H4 (cell line): ENCODE data around the gene OPCML. TPM values are rescaled to one million over a fixed set of nuclear protein-coding genes. Genes with fewer than 3 reads are reported as not detected.
A peak's percentile ranks its signal among the peaks of the same experiment; 100 is the strongest.

Experiments
- DNase-seq: peaks from one replicate; pipeline ENCODE4 v3.0.0-alpha.2; 2015; ENCODE audit warnings: low spot score
- total RNA-seq: library from RNA; depleted of rRNA; stranded (reverse); fragments of >200 nt; shearing (Covaris generic); gene quantifications from 2 replicates; pipeline ENCODE4 v1.2.3, GENCODE V29; 2014

The OPCML gene
- total RNA-seq, 1 experiment from 2014 or later, result 0.12 TPM

DNA sequence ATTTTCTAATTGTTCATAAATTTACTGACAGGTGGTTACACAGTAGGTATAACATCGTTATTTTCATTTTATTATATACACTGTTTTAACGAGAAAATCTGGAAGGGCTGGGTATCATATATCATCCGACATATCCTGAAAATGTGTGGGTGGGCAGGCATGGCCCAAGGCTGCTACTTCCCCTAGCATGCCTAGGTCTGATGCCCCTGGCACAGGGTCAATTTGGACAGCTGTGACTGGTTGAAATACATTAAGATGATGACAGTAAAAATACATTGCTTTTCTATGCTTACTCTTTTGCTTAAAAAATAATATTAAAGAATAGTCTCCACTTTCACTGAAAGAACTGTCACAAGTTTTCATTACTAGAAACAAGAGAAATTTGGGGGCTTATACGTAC lies 908.8 kb downstream of the OPCML start:
- no peak for DNase-seq

DNA sequence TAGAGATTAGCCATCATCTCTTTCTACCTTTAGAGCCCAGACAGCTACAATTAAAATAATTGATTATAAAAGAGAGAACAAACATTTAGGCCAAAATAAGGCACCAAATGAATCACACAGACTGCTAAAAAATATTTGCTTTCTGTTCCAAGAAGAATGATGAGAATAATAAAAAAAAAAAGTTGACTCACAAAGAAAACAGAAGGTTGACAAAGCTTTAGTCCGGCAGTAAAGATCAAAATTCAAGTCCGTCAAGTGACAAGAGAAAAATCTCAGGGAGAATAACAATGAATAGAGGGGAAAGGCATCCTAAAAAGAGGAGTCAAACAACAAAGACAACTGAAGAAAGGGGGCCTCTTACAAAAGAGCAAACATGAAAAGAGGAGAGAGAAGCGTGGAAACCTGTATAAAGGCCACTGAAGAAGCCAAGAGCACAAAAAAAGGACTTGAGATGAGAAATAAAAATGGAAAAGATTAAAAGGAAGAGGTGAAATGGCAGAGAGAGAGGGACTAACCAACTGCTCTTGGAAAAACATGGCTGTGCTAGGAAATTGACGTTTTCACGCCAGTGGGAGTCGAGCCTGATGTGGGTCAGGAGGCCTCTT lies 910.2 kb downstream of the OPCML start:
- DNase-seq, result no peak

DNA sequence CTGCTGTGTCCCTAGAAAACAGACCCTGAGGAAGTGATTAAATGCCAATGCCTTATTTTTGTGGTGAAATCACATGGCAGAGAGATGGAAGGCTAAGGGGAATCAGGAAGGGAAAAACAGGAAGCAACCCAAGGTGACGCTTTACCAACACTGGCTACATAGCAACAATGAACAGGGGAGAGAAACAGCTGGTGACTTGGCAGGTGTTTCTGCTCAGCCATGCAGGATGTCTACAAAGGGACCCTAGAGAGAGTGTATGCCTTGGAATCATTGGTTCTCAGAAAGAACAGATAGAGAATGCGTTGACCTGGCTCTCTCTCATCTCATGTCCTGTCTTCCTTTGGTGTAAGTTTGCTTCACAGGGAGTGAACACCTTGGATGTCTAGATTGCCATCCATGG lies 911.9 kb downstream of the OPCML start:
- no peak for DNase-seq

DNA sequence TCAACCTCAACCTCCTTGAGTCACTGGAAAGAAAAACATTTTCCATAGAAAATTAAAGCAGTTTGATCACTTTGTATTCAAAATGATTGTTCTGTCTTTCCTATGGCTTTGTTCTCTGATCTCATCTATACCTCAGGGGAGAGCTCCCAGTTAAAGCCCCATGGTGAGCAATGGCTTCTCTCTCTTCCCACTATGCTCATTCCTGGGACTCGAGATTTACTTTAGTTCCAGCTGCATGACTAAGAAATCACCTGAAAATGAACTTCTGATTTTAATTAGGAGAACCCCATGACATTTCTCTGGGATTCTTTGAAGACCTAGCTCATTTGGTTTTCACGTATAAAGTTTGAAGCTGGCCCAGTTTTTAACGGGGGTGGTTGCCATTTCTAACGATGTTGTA lies 921.5 kb downstream of the OPCML start:
- no peak for DNase-seq

DNA sequence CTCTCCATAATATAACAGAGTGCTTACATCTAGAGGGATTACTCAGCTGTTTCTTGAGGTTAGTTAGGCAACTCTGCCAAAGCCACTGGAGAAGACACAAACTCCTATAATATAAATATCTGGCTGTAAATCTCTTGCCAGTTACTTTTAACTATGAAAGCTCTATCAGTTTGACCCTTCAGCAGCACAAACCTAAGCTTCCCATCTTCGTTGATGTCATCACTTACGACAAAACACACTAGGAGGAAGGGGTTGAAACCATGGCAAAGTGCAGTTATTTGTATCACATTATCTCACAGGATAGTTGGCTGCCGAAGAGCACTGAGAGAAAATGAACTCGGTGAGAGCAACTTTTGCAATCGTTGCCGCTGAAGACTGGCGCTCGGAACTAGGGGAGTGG lies 922.1 kb downstream of the OPCML start:
- peak; percentile 64 for DNase-seq

DNA sequence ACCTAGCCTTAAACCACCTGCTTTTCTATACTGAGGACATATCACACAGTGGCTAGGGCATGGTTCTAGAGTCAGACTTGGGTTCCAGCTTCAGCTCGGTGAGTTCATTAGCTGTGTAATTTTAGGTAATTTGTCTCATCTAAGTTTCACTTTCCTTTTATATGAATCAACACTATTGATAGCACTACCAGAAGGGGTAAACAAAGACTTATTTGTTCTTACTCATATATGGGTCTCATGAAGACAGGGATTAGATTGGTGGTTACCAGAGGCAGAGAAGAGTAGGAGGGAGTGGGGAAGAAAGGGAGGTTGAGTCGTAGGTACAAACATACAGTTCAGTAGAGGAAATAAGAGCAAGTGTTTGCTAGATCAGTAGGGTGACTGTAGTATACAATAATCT lies 924.7 kb downstream of the OPCML start:
- DNase-seq, result no peak

DNA sequence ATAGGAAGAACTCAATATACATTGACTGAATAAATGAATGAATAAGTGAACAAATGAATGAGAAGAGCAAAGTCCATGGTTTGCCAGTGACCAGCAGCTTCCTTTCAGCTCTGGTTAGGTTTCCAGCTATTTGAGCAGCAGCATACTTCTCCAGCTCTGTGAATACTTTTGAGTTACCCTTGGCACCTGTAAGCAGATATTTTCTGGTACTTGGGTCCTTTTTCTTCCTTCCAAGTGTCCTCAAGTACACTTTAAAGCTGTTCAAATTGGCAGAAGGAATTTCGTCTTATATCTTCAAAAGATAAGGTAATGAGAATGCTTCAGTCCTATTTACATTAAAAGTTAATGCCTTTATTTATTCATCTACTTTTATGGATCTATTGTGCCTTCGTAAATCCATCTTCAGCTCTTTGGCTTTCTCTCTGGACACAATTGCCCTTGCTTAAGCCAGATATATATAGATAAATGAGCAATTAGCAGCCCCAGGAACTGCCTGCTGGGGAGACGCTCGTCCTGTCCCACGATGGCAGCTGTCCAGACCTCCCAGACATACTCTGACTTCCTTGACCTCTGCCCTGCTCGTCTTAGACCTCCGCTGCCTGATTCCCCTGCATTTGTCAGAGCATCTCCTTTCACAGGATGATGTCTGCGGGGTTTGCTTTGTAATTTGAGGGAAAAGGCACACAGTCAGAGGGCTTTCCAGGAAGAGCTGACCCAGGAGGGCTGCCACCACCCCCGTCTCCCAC lies 926.3 kb downstream of the OPCML start:
- DNase-seq, result no peak

DNA sequence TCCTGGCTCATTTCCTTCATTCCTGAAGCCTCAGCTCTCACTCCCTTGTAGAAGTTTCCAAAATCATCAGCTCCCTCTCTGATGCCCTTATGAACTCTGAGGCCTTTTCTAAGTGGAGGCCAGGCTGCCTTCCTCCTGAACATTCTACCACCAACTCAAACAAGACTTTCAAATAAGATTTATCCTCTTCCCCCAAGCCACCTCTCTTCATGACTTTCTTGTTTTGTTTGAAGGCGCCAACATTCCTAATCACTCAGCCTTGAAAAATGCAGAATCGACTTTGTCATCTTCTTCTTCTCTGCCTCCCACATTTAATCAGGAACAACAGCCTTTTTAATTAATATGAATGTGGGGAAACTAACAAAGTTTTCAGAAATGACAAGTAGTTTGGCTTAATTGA lies 927.9 kb downstream of the OPCML start:
- DNase-seq, result no peak

DNA sequence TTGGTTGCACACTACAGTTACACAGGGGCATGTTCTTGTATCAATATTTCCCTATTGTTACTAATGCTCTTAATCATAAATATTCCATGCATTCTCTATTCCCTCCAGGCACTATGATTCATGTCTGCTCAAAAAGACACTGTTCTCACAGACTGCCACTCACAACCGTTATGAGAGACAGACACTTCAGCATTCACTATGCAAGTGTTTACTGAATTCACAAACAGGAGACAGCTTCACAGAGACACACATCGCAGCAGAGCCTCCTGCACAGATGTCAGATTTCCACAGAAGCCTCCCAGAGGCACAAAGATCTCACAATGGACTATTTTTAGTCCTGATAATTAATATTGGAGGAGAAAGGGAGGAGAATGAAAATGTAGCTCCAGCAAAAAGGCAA lies 930.4 kb downstream of the OPCML start:
- no peak for DNase-seq

DNA sequence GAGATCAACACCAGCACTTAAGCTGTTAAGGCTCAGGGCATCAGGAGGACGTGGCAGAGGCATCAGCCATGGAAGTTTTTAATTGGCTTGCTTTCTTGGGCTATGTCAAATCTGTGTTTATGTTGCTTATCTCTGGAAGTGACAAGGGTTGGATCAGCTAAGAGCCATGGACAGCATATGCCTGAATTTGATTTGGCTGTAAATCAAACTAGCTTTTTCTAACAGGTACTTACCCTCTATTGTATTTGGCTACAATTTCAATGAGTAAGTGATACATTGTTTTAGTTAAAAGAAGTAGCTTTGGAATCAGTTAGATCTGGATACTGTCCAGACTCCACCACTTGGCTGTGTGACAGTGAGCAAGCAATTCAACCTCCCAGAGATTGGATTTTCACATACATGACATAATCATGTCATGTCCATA lies 936.6 kb downstream of the OPCML start:
- DNase-seq, result no peak

DNA sequence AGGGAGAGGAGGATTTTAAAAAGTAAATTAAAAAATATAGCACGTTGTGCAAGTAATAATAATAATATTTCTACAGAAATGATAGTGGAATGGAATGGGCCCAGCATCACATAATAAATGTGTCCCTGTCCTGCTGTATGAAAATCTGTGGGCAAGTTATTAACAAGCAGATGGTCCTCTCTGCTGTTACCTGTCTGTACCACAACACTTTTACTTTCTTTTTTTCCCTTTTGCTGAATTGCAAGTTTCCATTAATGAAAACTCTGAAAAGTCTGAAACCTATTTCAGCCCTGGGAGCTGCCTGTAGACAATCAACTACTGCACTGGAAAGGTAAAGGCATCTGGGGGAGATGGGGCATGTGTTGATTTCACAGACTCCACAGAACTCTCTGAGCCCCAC lies 937.1 kb downstream of the OPCML start:
- DNase-seq, result no peak

DNA sequence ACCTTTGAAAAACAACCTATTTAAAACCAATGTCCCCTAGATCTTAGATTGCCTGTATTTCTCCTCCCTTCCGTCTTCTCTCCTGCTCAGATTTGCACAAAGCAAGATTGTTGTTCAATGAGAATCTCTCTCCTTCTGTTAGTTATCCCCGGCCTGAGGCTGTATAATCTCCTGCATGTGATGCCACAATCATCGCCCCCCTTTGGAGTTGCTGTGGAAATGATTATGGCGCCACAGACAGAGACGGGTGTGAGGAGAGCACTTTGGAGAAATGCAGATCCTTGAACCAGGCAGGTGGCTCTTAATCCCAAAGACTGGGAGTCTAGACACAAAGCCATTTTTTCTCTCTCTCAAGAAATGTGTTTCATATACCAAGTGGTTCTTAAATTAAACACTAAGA lies 941.3 kb downstream of the OPCML start:
- DNase-seq, result peak; percentile 21

DNA sequence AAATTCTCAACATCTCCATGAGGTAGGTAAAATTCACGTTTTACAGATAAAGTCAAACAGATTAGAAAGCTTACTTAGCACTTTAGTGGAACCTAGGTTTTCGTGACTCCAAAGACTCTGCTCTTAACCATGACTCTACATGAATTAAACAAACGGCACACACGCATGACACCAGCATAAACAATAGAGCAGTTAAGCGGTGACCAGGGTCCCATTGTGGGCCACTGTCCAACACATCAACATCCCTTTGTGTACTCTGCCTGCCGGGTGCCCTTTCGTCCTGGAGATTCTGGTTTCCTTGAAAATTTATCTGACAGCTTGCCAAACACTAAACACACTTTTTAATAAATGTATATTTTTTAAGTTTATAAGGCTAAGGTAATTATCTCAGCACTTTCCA lies 941.7 kb downstream of the OPCML start:
- DNase-seq, result peak; percentile 81

DNA sequence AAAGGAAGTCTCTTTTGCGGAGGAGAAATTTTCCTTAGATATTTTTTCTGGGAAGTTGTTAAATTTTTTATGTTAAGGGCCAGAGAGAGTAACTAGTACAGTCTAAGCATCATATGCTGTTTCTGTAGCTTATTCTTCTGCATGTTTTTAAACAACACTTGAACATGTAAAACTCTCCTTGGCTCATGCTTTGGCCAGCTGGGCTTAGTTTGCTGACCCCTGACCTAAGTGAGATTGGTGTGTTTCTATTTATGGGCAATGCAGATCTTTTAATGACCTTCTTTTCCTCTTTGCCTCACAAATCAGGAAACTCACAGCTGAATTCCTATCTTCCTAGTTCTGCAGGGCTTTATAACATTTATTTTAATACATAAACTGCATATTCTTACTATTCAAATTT lies 942.5 kb downstream of the OPCML start:
- no peak for DNase-seq

DNA sequence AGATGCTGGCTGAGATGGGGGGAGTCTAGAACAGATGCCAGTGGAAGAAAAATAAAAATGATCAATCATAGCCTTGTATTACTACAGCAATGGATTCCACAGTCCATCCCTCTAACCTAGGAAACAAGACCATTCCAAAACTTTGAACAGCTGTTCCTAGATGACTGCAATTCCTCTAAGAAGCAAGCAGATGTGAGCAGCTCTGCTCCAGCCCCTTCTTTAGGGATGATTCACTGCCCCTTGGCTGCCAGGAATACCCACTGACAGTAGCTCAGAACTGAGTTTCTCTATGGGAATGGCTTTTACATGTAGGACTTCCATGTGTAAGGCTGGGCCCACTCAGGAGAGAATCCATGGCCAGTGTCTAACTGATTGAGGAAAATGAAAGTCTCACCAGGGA lies 943.9 kb downstream of the OPCML start:
- DNase-seq, result no peak

DNA sequence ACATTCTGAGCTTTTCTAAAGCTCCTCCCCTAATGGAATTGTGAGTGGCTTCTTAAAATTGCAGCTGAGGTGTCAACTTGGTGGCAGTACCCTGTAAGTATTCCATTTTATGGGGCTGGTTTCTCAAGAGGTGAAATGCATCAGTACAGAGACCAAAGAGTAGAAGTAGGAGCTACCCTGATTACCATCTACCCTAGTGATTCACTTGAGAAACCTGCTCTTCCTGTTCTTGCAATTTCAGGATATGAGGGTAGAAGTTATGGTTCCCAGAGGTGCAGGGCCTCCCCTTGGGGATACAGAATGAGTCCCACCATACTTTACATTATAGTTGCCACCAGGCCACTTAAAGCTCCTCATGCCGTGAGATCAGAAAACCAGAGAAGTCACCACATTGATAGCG lies 944.6 kb downstream of the OPCML start:
- no peak for DNase-seq

DNA sequence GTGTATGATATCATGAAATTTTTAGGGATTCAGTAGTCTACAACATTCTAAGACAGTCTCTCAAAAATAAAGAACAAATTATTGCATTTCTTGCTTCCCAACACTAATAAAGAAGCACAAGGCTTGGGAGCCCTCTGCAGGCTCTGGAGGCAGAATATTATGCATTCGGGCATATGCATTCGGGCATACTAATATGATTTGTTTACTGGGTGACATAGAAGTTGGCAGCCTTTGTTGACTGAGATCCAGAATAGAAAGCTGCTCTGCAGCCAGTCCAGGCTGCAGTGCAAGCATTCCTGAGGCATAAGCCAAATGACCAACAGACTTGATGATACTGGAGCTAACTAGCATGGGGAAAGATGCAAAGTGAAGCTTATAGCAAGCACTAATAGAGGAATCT lies 945.5 kb downstream of the OPCML start:
- peak; percentile 23 for DNase-seq

DNA sequence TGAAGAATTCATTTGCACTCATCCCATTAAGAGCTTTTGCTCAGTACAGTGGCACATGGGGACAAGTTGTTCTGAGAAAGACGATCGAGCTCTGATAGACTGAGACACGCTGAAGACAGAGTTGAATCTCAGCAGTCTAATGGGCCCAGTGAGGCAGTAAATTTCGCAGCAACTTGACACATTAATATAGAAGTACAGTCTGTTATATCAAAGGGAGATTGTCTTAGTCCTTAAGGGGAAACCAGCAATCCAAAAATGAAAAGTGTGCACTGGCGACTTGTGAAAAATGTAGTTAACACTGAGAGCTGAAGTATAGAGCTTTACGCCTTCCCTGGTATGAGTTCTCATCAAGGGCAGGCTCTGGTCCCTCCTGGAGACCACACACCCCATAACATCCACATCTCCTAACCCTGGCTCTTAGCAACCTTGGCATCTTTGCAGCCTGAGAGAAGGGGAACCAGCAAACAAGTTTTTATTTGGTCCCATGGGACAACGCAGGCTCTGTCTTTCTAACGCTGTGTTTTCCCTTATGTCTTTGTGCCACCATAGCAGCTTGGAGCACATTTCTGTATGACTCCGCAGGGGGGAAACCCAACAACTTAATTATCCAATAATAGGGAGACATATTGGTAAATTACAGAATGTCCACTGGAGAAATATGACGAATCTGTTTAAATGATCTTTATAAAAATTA lies 952.5 kb downstream of the OPCML start:
- no peak for DNase-seq

DNA sequence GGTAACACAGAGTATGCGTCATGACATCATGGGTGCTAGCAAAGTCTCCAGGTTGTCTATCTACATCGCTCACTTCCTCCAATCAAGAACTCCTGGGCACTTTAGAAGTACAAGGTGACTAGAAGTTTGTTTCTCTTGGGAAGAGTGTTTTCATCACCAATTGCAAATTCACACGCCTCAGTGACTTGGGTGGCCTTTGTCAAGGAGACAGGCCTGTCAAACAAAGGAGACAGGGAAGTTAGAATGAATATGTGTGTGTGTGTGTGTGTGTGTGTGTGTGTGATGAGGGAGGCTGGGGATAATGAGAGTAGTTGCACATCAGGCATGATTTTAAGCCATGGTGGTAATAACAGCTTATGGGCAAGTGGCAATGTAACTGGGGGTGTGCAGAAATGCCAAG lies 953.2 kb downstream of the OPCML start:
- no peak for DNase-seq

DNA sequence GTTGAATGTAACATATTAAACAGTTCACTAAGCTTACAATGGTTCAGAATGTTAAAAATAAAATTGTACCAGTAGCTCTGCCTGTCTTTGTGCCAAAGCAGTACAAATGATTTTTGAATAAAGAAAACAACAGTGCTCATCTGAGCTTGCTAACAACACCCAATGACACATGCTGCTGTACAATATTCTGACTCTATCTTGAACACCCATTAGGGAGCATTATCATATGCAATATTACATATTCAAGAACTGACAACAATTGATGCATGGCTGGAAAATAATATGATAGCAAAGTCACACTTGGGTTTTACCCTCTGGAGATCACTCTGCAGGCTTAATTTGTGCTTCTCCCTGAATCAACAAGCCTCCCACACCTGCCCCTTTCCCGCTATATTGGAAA lies 953.7 kb downstream of the OPCML start:
- DNase-seq, result no peak

DNA sequence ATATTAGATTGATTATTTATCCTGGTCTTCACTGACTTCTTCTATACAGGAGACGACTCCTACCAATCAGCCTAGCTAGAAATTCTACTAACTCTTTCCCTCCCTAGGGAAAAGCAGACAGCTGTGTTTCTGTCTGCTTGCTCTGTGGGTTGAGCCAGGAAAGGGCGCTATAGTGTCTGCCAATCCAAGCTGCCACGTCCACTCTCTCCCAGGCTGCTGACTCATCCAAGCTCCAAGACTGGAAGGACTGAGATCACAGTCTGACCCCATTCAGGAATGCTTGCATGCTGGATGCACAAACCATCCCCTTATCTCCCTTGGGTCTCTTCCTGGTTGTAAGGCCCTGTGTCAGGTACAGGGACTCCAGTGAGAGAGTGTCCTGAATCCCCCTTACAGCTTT lies 955.6 kb downstream of the OPCML start:
- peak; percentile 86 for DNase-seq

DNA sequence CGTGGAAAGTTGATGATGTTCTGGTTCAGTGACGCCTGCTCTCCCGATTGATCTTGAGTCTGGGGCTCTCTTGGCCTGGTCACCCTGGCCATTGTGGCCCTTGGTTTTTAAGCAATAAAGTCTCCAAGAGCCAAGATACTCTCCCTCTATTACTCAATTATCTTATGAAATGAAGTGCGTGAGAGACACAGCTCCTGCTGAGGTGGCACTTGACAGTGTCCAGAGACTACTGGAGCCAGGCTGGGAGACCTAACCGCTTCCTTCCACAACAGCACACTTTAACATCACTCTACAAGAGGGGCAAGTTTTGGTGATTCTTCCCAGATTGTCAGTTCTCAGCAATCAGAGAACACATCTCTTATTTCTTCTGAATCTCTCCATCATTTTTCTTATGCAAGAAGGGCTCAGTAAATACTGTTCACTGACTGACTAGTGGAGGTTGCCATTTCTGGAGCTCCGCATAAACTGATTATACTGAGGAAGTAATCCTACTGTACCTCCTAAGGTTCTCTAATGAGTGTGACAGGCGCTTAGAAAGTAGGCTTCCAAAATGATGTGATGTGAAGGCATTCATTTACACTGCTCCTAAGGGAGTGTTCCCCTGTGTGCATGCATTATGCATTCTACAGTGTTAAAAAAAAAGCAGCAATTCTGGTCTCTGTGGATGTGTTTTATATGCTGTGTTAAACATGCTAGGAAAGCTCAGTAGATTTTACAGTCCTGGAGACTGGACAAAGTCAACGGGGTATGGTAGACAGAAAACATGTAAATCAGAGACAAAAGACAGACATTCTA lies 968.0 kb downstream of the OPCML start:
- DNase-seq, result no peak
